ENCODE measurements around the gene APOO.

APOO gene

GRCh38 chrX:23819385-23820234 lies 88.1 kb downstream of the APOO start:
- Histone ChIP-seq H3K4me1 (ENCODE audit: control insufficient read depth in 2 of 2, insufficient read depth in 1 of 2, low read depth in 1 of 2, low read length in 2 of 2) (no peaks in the 10 kb centered on the region), H3K27ac (replicated peaks; ENCODE audit: low read length) (no peak overlapping the region), H3K4me2 (ENCODE audit: insufficient read depth, low read length, poor library complexity, severe bottlenecking) (no peak overlapping the region), H4K8ac (ENCODE audit: low read depth, low read length) (no peak overlapping the region), H3K27me3 (ENCODE audit: control insufficient read depth in 3 of 3, insufficient read depth in 3 of 3, low read depth in 1 of 3, low read length in 3 of 3) (no peaks in the 10 kb centered on the region), H2BK5ac (ENCODE audit: low read length) (no peak overlapping the region), H3K4ac (ENCODE audit: low read length) (no peak overlapping the region), H2BK120ac (ENCODE audit: low read depth, low read length) (no peak overlapping the region), H2AK5ac (ENCODE audit: low read depth, low read length) (no peak overlapping the region), H3K23ac (ENCODE audit: low read depth, low read length, poor library complexity) (no peak overlapping the region), H3K36me3 (replicated peaks in 1 of 2; ENCODE audit: control insufficient read depth in 2 of 2, insufficient read depth in 2 of 2, low read length in 2 of 2) (no peaks in the 10 kb centered on the region), H2AFZ (ENCODE audit: low read length) (no peak overlapping the region), H3K18ac (ENCODE audit: low read length) (no peak overlapping the region), H3K14ac (ENCODE audit: low read length) (no peak overlapping the region), H3K9me3 (replicated peaks in 1 of 2; ENCODE audit: control insufficient read depth in 2 of 2, insufficient read depth in 1 of 2, low read depth in 1 of 2, low read length in 2 of 2) (no peaks in the 10 kb centered on the region), H2BK12ac (ENCODE audit: low read length) (no peak overlapping the region), H3K9ac (ENCODE audit: low read depth, low read length, poor library complexity) (no peak overlapping the region), H2BK15ac (ENCODE audit: low read length) (no peak overlapping the region), H3K79me1 (ENCODE audit: low read depth, low read length) (no peaks in the 10 kb centered on the region), H4K91ac (ENCODE audit: low read depth, low read length, poor library complexity) (no peak overlapping the region), H3K4me3 (ENCODE audit: low read length in 2 of 2) (no peak overlapping the region)
- no peak for DNase-seq (ENCODE audit: low spot score)
- WGBS, 2 donors (ENCODE audit: extremely low coverage in 2 of 2, insufficient read length in 2 of 2, insufficient replicate concordance in 1 of 2), result no CpG with 5 or more reads among the region's 10 CpGs

GRCh38 chrX:23817979-23818336 lies 89.8 kb downstream of the APOO start:
- Histone ChIP-seq H3K4me3 (ENCODE audit: low read length in 2 of 2) (no peak overlapping the region), H2BK12ac (ENCODE audit: low read length) (no peak overlapping the region), H3K14ac (ENCODE audit: low read length) (no peak overlapping the region), H3K9ac (ENCODE audit: low read depth, low read length, poor library complexity) (no peak overlapping the region), H2BK5ac (ENCODE audit: low read length) (no peak overlapping the region), H4K8ac (ENCODE audit: low read depth, low read length) (no peak overlapping the region), H3K4me2 (ENCODE audit: insufficient read depth, low read length, poor library complexity, severe bottlenecking) (no peak overlapping the region), H3K79me1 (ENCODE audit: low read depth, low read length) (no peaks in the 10 kb centered on the region), H2BK15ac (ENCODE audit: low read length) (no peak overlapping the region), H2AFZ (ENCODE audit: low read length) (no peak overlapping the region), H3K4me1 (ENCODE audit: control insufficient read depth in 2 of 2, insufficient read depth in 1 of 2, low read depth in 1 of 2, low read length in 2 of 2) (no peaks in the 10 kb centered on the region), H3K27ac (replicated peaks; ENCODE audit: low read length) (no peak overlapping the region), H3K27me3 (ENCODE audit: control insufficient read depth in 3 of 3, insufficient read depth in 3 of 3, low read depth in 1 of 3, low read length in 3 of 3) (no peaks in the 10 kb centered on the region), H4K91ac (ENCODE audit: low read depth, low read length, poor library complexity) (no peak overlapping the region), H2AK5ac (ENCODE audit: low read depth, low read length) (no peak overlapping the region), H2BK120ac (ENCODE audit: low read depth, low read length) (no peak overlapping the region), H3K23ac (ENCODE audit: low read depth, low read length, poor library complexity) (no peak overlapping the region), H3K4ac (ENCODE audit: low read length) (no peak overlapping the region), H3K36me3 (replicated peaks in 1 of 2; ENCODE audit: control insufficient read depth in 2 of 2, insufficient read depth in 2 of 2, low read length in 2 of 2) (no peaks in the 10 kb centered on the region), H3K9me3 (replicated peaks in 1 of 2; ENCODE audit: control insufficient read depth in 2 of 2, insufficient read depth in 1 of 2, low read depth in 1 of 2, low read length in 2 of 2) (no peaks in the 10 kb centered on the region), H3K18ac (ENCODE audit: low read length) (no peak overlapping the region)
- WGBS, 2 donors (ENCODE audit: extremely low coverage in 2 of 2, insufficient read length in 2 of 2, insufficient replicate concordance in 1 of 2), result no CpG with 5 or more reads among the region's 3 CpGs
- DNase-seq (ENCODE audit: low spot score), result no peak

- Histone ChIP-seq H3K23ac (ENCODE audit: low read depth, low read length, poor library complexity) (no peak overlapping the region), H3K9me3 (replicated peaks in 1 of 2; ENCODE audit: control insufficient read depth in 2 of 2, insufficient read depth in 1 of 2, low read depth in 1 of 2, low read length in 2 of 2) (no peaks in the 10 kb centered on the region), H2BK12ac (ENCODE audit: low read length) (no peak overlapping the region), H2BK120ac (ENCODE audit: low read depth, low read length) (no peak overlapping the region), H2AFZ (ENCODE audit: low read length) (no peak overlapping the region), H3K27ac (replicated peaks; ENCODE audit: low read length) (no peak overlapping the region), H4K91ac (ENCODE audit: low read depth, low read length, poor library complexity) (no peak overlapping the region), H3K4ac (ENCODE audit: low read length) (no peak overlapping the region), H3K4me1 (ENCODE audit: control insufficient read depth in 2 of 2, insufficient read depth in 1 of 2, low read depth in 1 of 2, low read length in 2 of 2) (peaks cover 0 to 2% of the 10 kb centered on the region in 2 donors), H3K14ac (ENCODE audit: low read length) (no peak overlapping the region), H3K18ac (ENCODE audit: low read length) (no peak overlapping the region), H2BK15ac (ENCODE audit: low read length) (no peak overlapping the region), H3K4me3 (ENCODE audit: low read length in 2 of 2) (no peak overlapping the region), H3K4me2 (ENCODE audit: insufficient read depth, low read length, poor library complexity, severe bottlenecking) (no peak overlapping the region), H3K27me3 (ENCODE audit: control insufficient read depth in 3 of 3, insufficient read depth in 3 of 3, low read depth in 1 of 3, low read length in 3 of 3) (no peaks in the 10 kb centered on the region), H4K8ac (ENCODE audit: low read depth, low read length) (no peak overlapping the region), H3K36me3 (replicated peaks in 1 of 2; ENCODE audit: control insufficient read depth in 2 of 2, insufficient read depth in 2 of 2, low read length in 2 of 2) (no peaks in the 10 kb centered on the region), H3K79me1 (ENCODE audit: low read depth, low read length) (no peaks in the 10 kb centered on the region), H2AK5ac (ENCODE audit: low read depth, low read length) (no peak overlapping the region), H2BK5ac (ENCODE audit: low read length) (no peak overlapping the region), H3K9ac (ENCODE audit: low read depth, low read length, poor library complexity) (no peak overlapping the region)
- no CpG with 5 or more reads among the region's 4 CpGs for WGBS, 2 donors (ENCODE audit: extremely low coverage in 2 of 2, insufficient read length in 2 of 2, insufficient replicate concordance in 1 of 2)
- DNase-seq (ENCODE audit: low spot score), result no peak
These were observed 91.6 kb downstream of the APOO start for GRCh38 chrX:23816179-23816578.

- Histone ChIP-seq H3K36me3 (replicated peaks in 1 of 2; ENCODE audit: control insufficient read depth in 2 of 2, insufficient read depth in 2 of 2, low read length in 2 of 2) (no peaks in the 10 kb centered on the region), H2BK15ac (ENCODE audit: low read length) (no peak overlapping the region), H4K8ac (ENCODE audit: low read depth, low read length) (no peak overlapping the region), H2BK120ac (ENCODE audit: low read depth, low read length) (no peak overlapping the region), H3K14ac (ENCODE audit: low read length) (no peak overlapping the region), H2AFZ (ENCODE audit: low read length) (no peak overlapping the region), H2BK12ac (ENCODE audit: low read length) (no peak overlapping the region), H3K9ac (ENCODE audit: low read depth, low read length, poor library complexity) (no peak overlapping the region), H3K18ac (ENCODE audit: low read length) (no peak overlapping the region), H2AK5ac (ENCODE audit: low read depth, low read length) (no peak overlapping the region), H3K4me1 (ENCODE audit: control insufficient read depth in 2 of 2, insufficient read depth in 1 of 2, low read depth in 1 of 2, low read length in 2 of 2) (peaks cover 0 to 2% of the 10 kb centered on the region in 2 donors), H3K9me3 (replicated peaks in 1 of 2; ENCODE audit: control insufficient read depth in 2 of 2, insufficient read depth in 1 of 2, low read depth in 1 of 2, low read length in 2 of 2) (no peaks in the 10 kb centered on the region), H4K91ac (ENCODE audit: low read depth, low read length, poor library complexity) (no peak overlapping the region), H3K79me1 (ENCODE audit: low read depth, low read length) (no peaks in the 10 kb centered on the region), H3K4me2 (ENCODE audit: insufficient read depth, low read length, poor library complexity, severe bottlenecking) (no peak overlapping the region), H3K4ac (ENCODE audit: low read length) (no peak overlapping the region), H2BK5ac (ENCODE audit: low read length) (no peak overlapping the region), H3K27me3 (ENCODE audit: control insufficient read depth in 3 of 3, insufficient read depth in 3 of 3, low read depth in 1 of 3, low read length in 3 of 3) (no peaks in the 10 kb centered on the region), H3K27ac (replicated peaks; ENCODE audit: low read length) (no peak overlapping the region), H3K4me3 (ENCODE audit: low read length in 2 of 2) (no peak overlapping the region), H3K23ac (ENCODE audit: low read depth, low read length, poor library complexity) (no peak overlapping the region)
- WGBS, 2 donors (ENCODE audit: extremely low coverage in 2 of 2, insufficient read length in 2 of 2, insufficient replicate concordance in 1 of 2), result no CpG with 5 or more reads among the region's 7 CpGs
- no peak for DNase-seq (ENCODE audit: low spot score)
These were observed 92.4 kb downstream of the APOO start for GRCh38 chrX:23815376-23815775.
